ENCODE results near the gene KMT5B.

GRCh38 chr11:68153742-68154141 is 59.4 kb downstream of the KMT5B start:
- TF ChIP-seq CTCF (IDR thresholded peaks at IDR 0.05) (no peak), POLR2AphosphoS5 (IDR thresholded peaks at IDR 0.05) (no peak)

Data from gastroesophageal sphincter (tissue), 3 donors.